Lung (tissue), 12 donors: ENCODE measurements around the gene ZBTB44. TPM values are rescaled to one million over a fixed set of nuclear protein-coding genes. Genes with fewer than 3 reads are reported as not detected.
"Not testable (repeated sequence)": the region's sequence is repeated elsewhere in the genome, so short reads cannot be mapped to it uniquely, and the experiment has no call there.

ENCODE experiments used
- ATAC-seq: fragments of 200-7000 bp; cut with Tn5 transposase; one replicate; pipeline ENCODE4 v1.9.1; 2020; ENCODE audit warnings: moderate number of reproducible peaks; ENCODE audit not compliant: insufficient read depth, low FRiP score
- DNase-seq, 3 donors: peaks; one replicate each; pipeline ENCODE4 v3.0.0-alpha.2; 2013 to 2017
- H3K27ac ChIP-seq, 2 donors: one replicate each; pipeline ENCODE4 v1.5.1; 2013; ENCODE audit warnings: mild to moderate bottlenecking in 2 of 2, moderate library complexity in 2 of 2, control low read depth in 1 of 2, inconsistent platforms in 1 of 2, low read depth in 1 of 2, low read length in 1 of 2
- H3K27me3 ChIP-seq, 3 donors: one replicate each; pipeline ENCODE4 v1.5.1; 2013; ENCODE audit warnings: low read length in 2 of 3; ENCODE audit not compliant: control insufficient read depth in 3 of 3, insufficient read depth in 3 of 3
- H3K36me3 ChIP-seq, 4 donors: one replicate each; pipeline ENCODE4 v1.5.1; 2013; ENCODE audit warnings: low read length in 4 of 4, mild to moderate bottlenecking in 1 of 4, moderate library complexity in 1 of 4; ENCODE audit not compliant: control insufficient read depth in 4 of 4, insufficient read depth in 4 of 4
- H3K4me1 ChIP-seq, 5 donors: one replicate each; pipeline ENCODE4 v1.5.1; 2013; ENCODE audit warnings: low read length in 5 of 5, mild to moderate bottlenecking in 2 of 5, moderate library complexity in 1 of 5; ENCODE audit not compliant: control insufficient read depth in 5 of 5, insufficient read depth in 5 of 5
- H3K4me3 ChIP-seq: one replicate; pipeline ENCODE4 v1.5.1; 2013; ENCODE audit warnings: mild to moderate bottlenecking, control low read depth, moderate library complexity
- H3K9ac ChIP-seq, 2 donors: one replicate each; pipeline ENCODE4 v1.5.1; 2013; ENCODE audit warnings: low read length in 2 of 2, control low read depth in 1 of 2; ENCODE audit not compliant: insufficient read depth in 1 of 2
- H3K9me3 ChIP-seq, 4 donors: one replicate each; pipeline ENCODE4 v1.5.1; 2013; ENCODE audit warnings: low read length in 3 of 4, mild to moderate bottlenecking in 1 of 4, moderate library complexity in 1 of 4; ENCODE audit not compliant: control insufficient read depth in 4 of 4, insufficient read depth in 3 of 4
- WGBS, 2 donors: extraction: QIAGEN DNeasy Blood & Tissue Kit; methylation state at CpG; one replicate each; pipeline ENCODE4 v1.1.7; 2013; 5-methylcytosine and 5-hydroxymethylcytosine counted together
- polyA plus RNA-seq, 2 donors: library from polyadenylated mRNA; stranded (reverse); fragments of 200-250 nt; gene quantifications; one replicate each; pipeline ENCODE4 v1.2.1, GENCODE V29; 2013
- total RNA-seq, 2 donors: library from RNA; depleted of rRNA in 1 of 2; stranded (reverse); fragments of >200 nt in 1 of 2; gene quantifications; one replicate each; pipeline ENCODE4 v1.2.1, GENCODE V29; 2014 to 2021
- TF ChIP-seq, protein P1 (sequence below): IDR thresholded peaks from 2 replicates; pipeline ENCODE4 v1.5.1; 2012; ENCODE audit warnings: mild to moderate bottlenecking; ENCODE audit errors: control extremely low read depth, extremely low read depth
- donor health status: control.
- donor health status: control.
- donor health status: Bipolar disorder and iron deficiency.
- donor health status: healthy.
- donor health status: DM: yes; HTN: yes; CAD: no.

Gene ZBTB44
- total and polyA plus RNA-seq, 4 donors, result 8.6 to 72.7 (median 20.8) TPM

DNA sequence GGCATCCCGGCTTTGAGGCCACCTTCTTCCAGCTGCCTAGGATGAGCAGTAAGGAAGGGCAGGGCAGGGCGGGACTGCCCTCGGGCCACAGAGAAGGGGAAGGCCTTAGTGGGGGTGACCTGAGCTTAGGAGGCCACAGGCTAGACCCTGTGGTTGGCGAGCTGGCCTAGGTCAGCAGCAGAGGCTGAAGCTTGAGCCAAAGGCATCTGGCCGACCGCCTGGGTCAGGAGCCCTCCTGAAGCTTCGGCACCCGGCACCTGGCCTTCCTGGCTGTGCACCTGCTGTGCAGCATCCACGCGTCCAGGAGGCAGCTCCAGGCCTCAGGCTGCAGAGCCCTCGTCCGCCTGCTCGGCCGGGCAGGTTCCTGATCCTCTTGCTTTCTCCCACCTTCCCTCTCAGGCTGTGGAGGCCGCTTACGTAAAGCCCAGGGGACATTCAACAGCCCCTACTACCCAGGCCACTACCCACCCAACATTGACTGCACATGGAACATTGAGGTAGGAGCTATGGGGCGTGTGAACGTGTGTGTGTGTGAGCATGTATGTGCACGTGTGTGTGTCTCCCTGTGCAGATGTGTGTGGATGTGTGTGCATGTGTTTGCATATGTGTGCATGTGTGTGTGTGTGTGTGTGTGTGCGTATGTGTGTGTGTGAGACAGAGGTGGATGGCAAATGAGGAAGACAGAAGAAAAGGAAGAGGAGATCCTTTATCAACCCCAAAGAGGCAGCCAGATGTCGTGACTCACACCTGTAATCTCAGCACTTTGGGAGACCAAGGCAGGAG, 120.3 kb downstream of the ZBTB44 start:
- Histone ChIP-seq H3K4me3 (no peak overlapping the region), H3K9ac (no peak overlapping the region), H3K4me1 (peaks cover 0 to 6% (median 0%) of the 10 kb centered on the region in 5 donors), H3K27me3 (no peaks in the 10 kb centered on the region), H3K9me3 (peaks cover 0 to 3% (median 0%) of the 10 kb centered on the region in 4 donors), H3K36me3 (peaks cover 0 to 27% (median 0%) of the 10 kb centered on the region in 4 donors), H3K27ac (no peak overlapping the region)
- WGBS, 2 donors, result 94 to 96% methylated on average over 21 of the region's 21 CpGs
- ATAC-seq (no peak), DNase-seq (no peak)
- TF ChIP-seq, protein P1, sequence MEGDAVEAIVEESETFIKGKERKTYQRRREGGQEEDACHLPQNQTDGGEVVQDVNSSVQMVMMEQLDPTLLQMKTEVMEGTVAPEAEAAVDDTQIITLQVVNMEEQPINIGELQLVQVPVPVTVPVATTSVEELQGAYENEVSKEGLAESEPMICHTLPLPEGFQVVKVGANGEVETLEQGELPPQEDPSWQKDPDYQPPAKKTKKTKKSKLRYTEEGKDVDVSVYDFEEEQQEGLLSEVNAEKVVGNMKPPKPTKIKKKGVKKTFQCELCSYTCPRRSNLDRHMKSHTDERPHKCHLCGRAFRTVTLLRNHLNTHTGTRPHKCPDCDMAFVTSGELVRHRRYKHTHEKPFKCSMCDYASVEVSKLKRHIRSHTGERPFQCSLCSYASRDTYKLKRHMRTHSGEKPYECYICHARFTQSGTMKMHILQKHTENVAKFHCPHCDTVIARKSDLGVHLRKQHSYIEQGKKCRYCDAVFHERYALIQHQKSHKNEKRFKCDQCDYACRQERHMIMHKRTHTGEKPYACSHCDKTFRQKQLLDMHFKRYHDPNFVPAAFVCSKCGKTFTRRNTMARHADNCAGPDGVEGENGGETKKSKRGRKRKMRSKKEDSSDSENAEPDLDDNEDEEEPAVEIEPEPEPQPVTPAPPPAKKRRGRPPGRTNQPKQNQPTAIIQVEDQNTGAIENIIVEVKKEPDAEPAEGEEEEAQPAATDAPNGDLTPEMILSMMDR, result no peak

DNA sequence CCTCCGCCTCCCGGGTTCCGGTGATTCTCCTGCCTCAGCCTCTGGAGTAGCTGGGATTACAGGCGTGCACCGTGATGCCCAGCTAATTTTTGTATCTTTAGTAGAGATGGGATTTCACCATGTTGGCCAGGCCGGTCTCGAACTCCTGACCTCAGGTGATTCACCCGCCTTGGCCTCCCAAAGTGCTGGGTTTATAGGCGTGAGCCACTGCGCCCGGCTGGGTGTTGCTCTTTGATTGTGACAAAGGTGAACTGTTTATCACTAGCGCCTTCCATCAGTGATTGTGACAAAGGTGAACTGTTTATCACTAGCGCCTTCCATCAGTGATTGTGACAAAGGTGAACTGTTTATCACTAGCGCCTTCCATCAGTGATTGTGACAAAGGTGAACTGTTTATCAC, 121.2 kb downstream of the ZBTB44 start:
- not testable (repeated sequence) for H3K27ac ChIP-seq, ATAC-seq, H3K9me3 ChIP-seq, H3K4me3 ChIP-seq, H3K27me3 ChIP-seq, DNase-seq, H3K4me1 ChIP-seq, H3K9ac ChIP-seq
- WGBS, 2 donors, result 95 to 97% methylated on average over 14 of the region's 14 CpGs
- H3K36me3 ChIP-seq, result peaks cover 0 to 18% (median 0%) of the 10 kb centered on the region in 4 donors

DNA sequence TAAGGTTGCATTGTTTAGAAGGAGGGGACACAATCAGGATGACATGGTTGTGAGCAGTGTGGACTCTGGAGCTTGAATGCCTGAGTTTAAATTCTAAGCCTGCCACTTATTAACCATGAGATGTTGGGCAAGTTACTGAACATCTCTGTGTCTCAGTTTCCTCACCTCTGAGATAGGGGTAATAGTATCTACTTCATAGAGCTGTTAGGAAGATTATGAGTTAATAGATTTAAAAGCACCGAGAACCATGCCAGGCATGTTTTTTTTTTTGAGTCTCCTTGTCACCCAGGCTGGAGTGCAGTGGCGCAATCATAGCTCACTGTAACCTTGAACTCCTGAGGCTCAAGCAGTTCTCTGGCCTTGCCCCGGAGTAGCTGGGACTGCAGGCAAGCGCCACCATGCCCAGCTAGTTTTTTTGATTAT, 121.9 kb downstream of the ZBTB44 start:
- peaks cover 0 to 13% (median 0%) of the 10 kb centered on the region in 4 donors for H3K36me3 ChIP-seq
- no peak overlapping the region for H3K27ac ChIP-seq
- H3K9ac ChIP-seq, result no peak overlapping the region
- DNase-seq (no peak), ATAC-seq (no peak)
- TF ChIP-seq, protein P1, result no peak
- peaks cover 0 to under 1% (median 0%) of the 10 kb centered on the region in 5 donors for H3K4me1 ChIP-seq
- no peak overlapping the region for H3K4me3 ChIP-seq
- H3K9me3 ChIP-seq, result peaks cover 0 to 1% (median 0%) of the 10 kb centered on the region in 4 donors
- H3K27me3 ChIP-seq, result no peaks in the 10 kb centered on the region
- 61 to 78% methylated on average over 4 of the region's 4 CpGs for WGBS, 2 donors

DNA sequence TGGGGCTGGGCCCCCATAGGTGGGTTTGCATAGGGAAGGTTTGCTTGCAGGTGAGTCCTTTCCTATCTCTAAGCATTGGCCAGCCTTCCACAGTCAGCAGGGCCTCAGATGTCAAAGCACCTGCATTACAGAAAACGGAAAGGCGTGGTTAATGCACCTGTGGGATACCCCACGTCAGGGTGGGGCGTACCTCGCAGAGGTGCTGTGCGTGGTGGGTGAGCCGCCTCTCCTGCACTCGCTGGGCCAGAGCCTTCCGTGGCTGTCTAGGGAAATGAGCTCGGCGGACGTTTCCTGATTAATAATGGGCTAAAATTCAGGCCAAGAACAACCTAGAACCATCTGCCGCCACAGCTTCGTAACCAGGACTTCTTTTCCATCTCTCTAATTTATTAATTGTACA, 122.8 kb downstream of the ZBTB44 start:
- Histone ChIP-seq H3K4me1 (peaks cover 0 to 2% (median 0%) of the 10 kb centered on the region in 5 donors), H3K9ac (no peak overlapping the region), H3K27ac (no peak overlapping the region), H3K36me3 (peaks cover 0 to 8% (median 0%) of the 10 kb centered on the region in 4 donors), H3K27me3 (no peaks in the 10 kb centered on the region), H3K4me3 (no peak overlapping the region), H3K9me3 (peaks cover 0 to 1% (median 0%) of the 10 kb centered on the region in 4 donors)
- DNase-seq (no peak), ATAC-seq (no peak)
- WGBS, 2 donors, result 88 to 90% methylated on average over 14 of the region's 14 CpGs
- TF ChIP-seq, protein P1, result no peak
